GM12801 (cell line): ENCODE measurements around the gene XPNPEP1.

Source experiments
- CTCF ChIP-seq: IDR thresholded peaks from one replicate; pipeline ENCODE4 v1.5.1; 2011; ENCODE audit warnings: control low read depth; ENCODE audit not compliant: insufficient read length; ENCODE audit errors: extremely low read depth

Gene XPNPEP1

GRCh38 chr10:109945473-109946177, 22.3 kb upstream of the XPNPEP1 start:
- TF ChIP-seq CTCF = no peak

- TF ChIP-seq CTCF = no peak
These were observed 21.3 kb upstream of the XPNPEP1 start for GRCh38 chr10:109944613-109945012.

GRCh38 chr10:109941236-109941862, 18.0 kb upstream of the XPNPEP1 start:
- TF ChIP-seq CTCF = no peak

GRCh38 chr10:109940553-109940952, 17.2 kb upstream of the XPNPEP1 start:
- TF ChIP-seq CTCF = no peak

GRCh38 chr10:109940117-109940516, 16.8 kb upstream of the XPNPEP1 start:
- no peak for TF ChIP-seq CTCF

- TF ChIP-seq CTCF = no peak
These were observed 16.1 kb upstream of the XPNPEP1 start for GRCh38 chr10:109939315-109939961.

GRCh38 chr10:109937460-109938065, 14.3 kb upstream of the XPNPEP1 start:
- TF ChIP-seq CTCF = no peak
